Upper lobe of right lung (tissue), 1 donor: ENCODE data around the gene GPR107. TPM values are rescaled to one million over a fixed set of nuclear protein-coding genes. Genes with fewer than 3 reads are reported as not detected.

Source experiments
- ATAC-seq: fragments of 200-7000 bp; cut with Tn5 transposase; one replicate; pipeline ENCODE4 v1.9.1; 2020; ENCODE audit warnings: mild to moderate bottlenecking, moderate library complexity
- DNase-seq: peaks from one replicate; pipeline ENCODE4 v3.0.0-alpha.2; 2020
- H3K27ac ChIP-seq: fragments of 200-600 bp; one replicate; pipeline ENCODE4 v1.8.0; 2022
- H3K27me3 ChIP-seq: fragments of 200-600 bp; one replicate; pipeline ENCODE4 v1.8.0; 2022; ENCODE audit warnings: mild to moderate bottlenecking
- H3K36me3 ChIP-seq: fragments of 200-600 bp; one replicate; pipeline ENCODE4 v1.8.0; 2022
- H3K4me1 ChIP-seq: fragments of 200-600 bp; one replicate; pipeline ENCODE4 v1.8.0; 2022
- H3K4me3 ChIP-seq: fragments of 200-600 bp; one replicate; pipeline ENCODE4 v1.8.0; 2022; ENCODE audit warnings: mild to moderate bottlenecking
- H3K9me3 ChIP-seq: fragments of 200-600 bp; one replicate; pipeline ENCODE4 v1.8.0; 2022
- CTCF ChIP-seq: fragments of 200-600 bp; IDR thresholded peaks from one replicate; pipeline ENCODE4 v1.8.0; 2022; ENCODE audit warnings: antibody characterized with exemption
- intact Hi-C: fragments of 100-400 bp; cut with DNase I; formaldehyde crosslinking; loops from one replicate; pipeline ENCODE4 v1.11.0; 2022
- total RNA-seq: library from RNA; stranded (reverse); fragmentation: NEBNext Ultra II Directional; extraction: Animal tissue kit (Norgen Biotek cat#: 25700); gene quantifications from one replicate; pipeline ENCODE4 v1.2.1, GENCODE V29; 2021
- donor health status: DM: no; HTN: yes; CAD: no; lungs with severe emphysema.

GPR107 gene
- total RNA-seq, 1 donor from 2014 or later: 39.3 TPM

- no peak for TF ChIP-seq CTCF
- ATAC-seq: no peak
- no peaks in the 10 kb centered on the region for H3K4me1 ChIP-seq
- no peak overlapping the region for H3K4me3 ChIP-seq
- intact Hi-C loops: loop anchor here (5.0 kb wide), 1 partner anchor 237 kb away; no protein-coding TSS in a partner anchor
- peaks cover 66% of the 10 kb centered on the region for H3K36me3 ChIP-seq
- no peaks in the 10 kb centered on the region for H3K9me3 ChIP-seq
- no peak for DNase-seq
- H3K27me3 ChIP-seq: no peaks in the 10 kb centered on the region
- no peak overlapping the region for H3K27ac ChIP-seq
Observed at GRCh38 chr9:130110596-130111021, 56.9 kb downstream of the GPR107 start.

GRCh38 chr9:130111786-130112537 is 58.3 kb downstream of the GPR107 start:
- H3K36me3 ChIP-seq: peaks cover 61% of the 10 kb centered on the region

GRCh38 chr9:130112538-130113151 is 58.9 kb downstream of the GPR107 start:
- DNase-seq (no peak), ATAC-seq (no peak)
- intact Hi-C loops: loop anchor here (5.0 kb wide), 1 partner anchor 235 kb away; no protein-coding TSS in a partner anchor
- no peaks in the 10 kb centered on the region for H3K27me3 ChIP-seq
- H3K4me3 ChIP-seq: no peak overlapping the region
- no peak for TF ChIP-seq CTCF
- no peaks in the 10 kb centered on the region for H3K9me3 ChIP-seq
- no peaks in the 10 kb centered on the region for H3K4me1 ChIP-seq
- no peak overlapping the region for H3K27ac ChIP-seq
- peaks cover 57% of the 10 kb centered on the region for H3K36me3 ChIP-seq

More at GRCh38 chr9:130111786-130112537, 58.3 kb downstream of the GPR107 start:
- H3K9me3 ChIP-seq: no peaks in the 10 kb centered on the region
- no peaks in the 10 kb centered on the region for H3K4me1 ChIP-seq
- no peak overlapping the region for H3K27ac ChIP-seq
- no peaks in the 10 kb centered on the region for H3K27me3 ChIP-seq
- TF ChIP-seq CTCF: no peak
- intact Hi-C loops: loop anchor here (5.0 kb wide), 1 partner anchor 235 kb away; no protein-coding TSS in a partner anchor
- DNase-seq (no peak), ATAC-seq (no peak)
- no peak overlapping the region for H3K4me3 ChIP-seq

GRCh38 chr9:130114741-130115140 is 61.0 kb downstream of the GPR107 start:
- no peak for ATAC-seq
- H3K27me3 ChIP-seq: no peaks in the 10 kb centered on the region
- H3K9me3 ChIP-seq: no peaks in the 10 kb centered on the region
- TF ChIP-seq CTCF: no peak
- peaks cover 51% of the 10 kb centered on the region for H3K36me3 ChIP-seq
- no peak overlapping the region for H3K27ac ChIP-seq
- no peak for DNase-seq
- intact Hi-C loops: loop anchor here (5.0 kb wide), 1 partner anchor 233 kb away; no protein-coding TSS in a partner anchor
- no peaks in the 10 kb centered on the region for H3K4me1 ChIP-seq
- no peak overlapping the region for H3K4me3 ChIP-seq

GRCh38 chr9:130116346-130116745 is 62.6 kb downstream of the GPR107 start:
- no peak overlapping the region for H3K4me3 ChIP-seq
- DNase-seq: no peak
- TF ChIP-seq CTCF: no peak
- ATAC-seq: no peak
- no peaks in the 10 kb centered on the region for H3K9me3 ChIP-seq
- intact Hi-C loops: no loop called here
- no peaks in the 10 kb centered on the region for H3K27me3 ChIP-seq
- H3K4me1 ChIP-seq: no peaks in the 10 kb centered on the region
- H3K27ac ChIP-seq: no peak overlapping the region
- H3K36me3 ChIP-seq: peaks cover 43% of the 10 kb centered on the region
